H9 (cell line): ENCODE results near the gene NPHS1. TPM values are rescaled to one million over a fixed set of nuclear protein-coding genes. Genes with fewer than 3 reads are reported as not detected.

Source experiments
- DNase-seq: peaks from one replicate; pipeline ENCODE4 v3.0.0-alpha.2; 2017
- H2AFZ ChIP-seq: one replicate; pipeline ENCODE4 v1.6.1; 2013; ENCODE audit warnings: mild to moderate bottlenecking, low read length, control low read depth, moderate library complexity
- H2AK5ac ChIP-seq: 2 replicates; pipeline ENCODE4 v1.6.1; 2013; ENCODE audit warnings: low read length, control low read depth, mixed read lengths; ENCODE audit not compliant: insufficient read length
- H2BK120ac ChIP-seq: one replicate; pipeline ENCODE4 v1.6.1; 2013; ENCODE audit warnings: low read depth, mild to moderate bottlenecking, low read length, control low read depth, inconsistent platforms; ENCODE audit not compliant: poor library complexity, severe bottlenecking
- H2BK12ac ChIP-seq: 2 replicates; pipeline ENCODE4 v1.6.1; 2013; ENCODE audit warnings: low read length, control low read depth, mixed read lengths, low read depth; ENCODE audit not compliant: insufficient read length
- H2BK15ac ChIP-seq: 2 replicates; pipeline ENCODE4 v1.6.1; 2013; ENCODE audit warnings: low read depth, low read length, control low read depth
- H2BK20ac ChIP-seq: one replicate; pipeline ENCODE4 v1.6.1; 2013; ENCODE audit warnings: low read depth, mild to moderate bottlenecking, low read length, control low read depth, inconsistent platforms; ENCODE audit not compliant: poor library complexity, severe bottlenecking
- H2BK5ac ChIP-seq: 2 replicates; pipeline ENCODE4 v1.6.1; 2013; ENCODE audit warnings: low read length, control low read depth, mixed read lengths; ENCODE audit not compliant: insufficient read length
- H3K14ac ChIP-seq: 2 replicates; pipeline ENCODE4 v1.6.1; 2013; ENCODE audit warnings: low read length, control low read depth; ENCODE audit not compliant: insufficient read depth
- H3K18ac ChIP-seq: 2 replicates; pipeline ENCODE4 v1.6.1; 2013; ENCODE audit warnings: low read depth, mild to moderate bottlenecking, mixed read lengths, low read length, control low read depth; ENCODE audit not compliant: insufficient read length
- H3K23ac ChIP-seq: 2 replicates; pipeline ENCODE4 v1.6.1; 2013; ENCODE audit warnings: low read length, control low read depth, mixed read lengths, low read depth; ENCODE audit not compliant: insufficient read length
- H3K23me2 ChIP-seq: 2 replicates; pipeline ENCODE4 v1.6.1; 2013; ENCODE audit warnings: low read depth, mild to moderate bottlenecking, mixed read lengths, low read length, control low read depth; ENCODE audit not compliant: insufficient read length, poor library complexity, severe bottlenecking
- H3K27ac ChIP-seq: 2 replicates; pipeline ENCODE4 v1.5.1; 2013; ENCODE audit warnings: low read length, control low read depth, mixed read lengths, low read depth; ENCODE audit not compliant: insufficient read length
- H3K27me3 ChIP-seq: 2 replicates; pipeline ENCODE4 v1.6.1; 2013; ENCODE audit warnings: low read length, control low read depth, inconsistent platforms; ENCODE audit not compliant: insufficient read depth
- H3K4ac ChIP-seq: 2 replicates; pipeline ENCODE4 v1.6.1; 2013; ENCODE audit warnings: low read depth, mild to moderate bottlenecking, control low read depth, inconsistent platforms, low read length, moderate library complexity
- H3K4me1 ChIP-seq: 2 replicates; pipeline ENCODE4 v1.6.1; 2013; ENCODE audit warnings: low read length, control low read depth, inconsistent platforms; ENCODE audit not compliant: insufficient read depth
- H3K4me2 ChIP-seq: 2 replicates; pipeline ENCODE4 v1.6.1; 2013; ENCODE audit warnings: low read length, control low read depth, mixed read lengths; ENCODE audit not compliant: insufficient read length, insufficient read depth
- H3K56ac ChIP-seq: 2 replicates; pipeline ENCODE4 v1.6.1; 2013; ENCODE audit warnings: low read depth, mild to moderate bottlenecking, mixed read lengths, low read length, control low read depth; ENCODE audit not compliant: insufficient read length
- H3K79me1 ChIP-seq: 2 replicates; pipeline ENCODE4 v1.6.1; 2013; ENCODE audit warnings: low read depth, mild to moderate bottlenecking, moderate library complexity, low read length, control low read depth, inconsistent platforms; ENCODE audit not compliant: insufficient read depth, poor library complexity, severe bottlenecking
- H3K79me2 ChIP-seq: 2 replicates; pipeline ENCODE4 v1.6.1; 2013; ENCODE audit warnings: low read length, control low read depth, inconsistent platforms; ENCODE audit not compliant: insufficient read depth
- H3K9ac ChIP-seq: 2 replicates; pipeline ENCODE4 v1.6.1; 2013; ENCODE audit warnings: low read length, control low read depth, mixed read lengths; ENCODE audit not compliant: insufficient read length; ENCODE audit errors: extremely low read depth
- H3K9me3 ChIP-seq: one replicate; pipeline ENCODE4 v1.6.1; 2013; ENCODE audit warnings: low read depth, low read length, inconsistent platforms; ENCODE audit not compliant: control insufficient read depth
- H3T11ph ChIP-seq: one replicate; pipeline ENCODE4 v1.6.1; 2013; ENCODE audit warnings: mild to moderate bottlenecking, low read length, control low read depth, inconsistent platforms
- H4K20me1 ChIP-seq: one replicate; pipeline ENCODE4 v1.6.1; 2013; ENCODE audit not compliant: control insufficient read depth, insufficient read length, insufficient read depth
- H4K5ac ChIP-seq: 2 replicates; pipeline ENCODE4 v1.6.1; 2013; ENCODE audit warnings: low read depth, mild to moderate bottlenecking, mixed read lengths, low read length, control low read depth; ENCODE audit not compliant: insufficient read length
- H4K8ac ChIP-seq: replicated peaks from 2 replicates; pipeline ENCODE4 v1.6.1; 2013; ENCODE audit warnings: low read length, control low read depth, mixed read lengths, low read depth; ENCODE audit not compliant: insufficient read length
- H4K91ac ChIP-seq: 2 replicates; pipeline ENCODE4 v1.6.1; 2013; ENCODE audit warnings: low read depth, mild to moderate bottlenecking, moderate library complexity, mixed read lengths, low read length, control low read depth; ENCODE audit not compliant: insufficient read length
- H3K27ac Mint-ChIP-seq, 3 experiments: 2 replicates in 2 of 3; 3 replicates in 1 of 3; pipeline ENCODE4 v1.8.0; 2020 to 2021; ENCODE audit warnings: mixed read lengths in 3 of 3, mild to moderate bottlenecking in 1 of 3, moderate library complexity in 1 of 3
- H3K27me3 Mint-ChIP-seq: 2 replicates; pipeline ENCODE4 v1.8.0; 2021; ENCODE audit warnings: low read depth, mild to moderate bottlenecking, moderate library complexity, mixed read lengths
- H3K36me3 Mint-ChIP-seq, 3 experiments: 2 replicates in 2 of 3; 3 replicates in 1 of 3; pipeline ENCODE4 v1.8.0; 2020 to 2021; ENCODE audit warnings: low read depth in 3 of 3, mixed read lengths in 3 of 3; ENCODE audit not compliant: insufficient read depth in 1 of 3
- H3K4me1 Mint-ChIP-seq, 2 experiments: 2 replicates each; pipeline ENCODE4 v1.8.0; 2020; ENCODE audit warnings: mixed read lengths in 2 of 2
- H3K4me3 Mint-ChIP-seq, 2 experiments: 2 replicates in 1 of 2; 3 replicates in 1 of 2; pipeline ENCODE4 v1.8.0; 2020 to 2021; ENCODE audit warnings: mild to moderate bottlenecking in 2 of 2, mixed read lengths in 2 of 2, moderate library complexity in 1 of 2
- H3K9me3 Mint-ChIP-seq, 2 experiments: 2 replicates in 1 of 2; 3 replicates in 1 of 2; pipeline ENCODE4 v1.8.0; 2020; ENCODE audit warnings: mild to moderate bottlenecking in 2 of 2, mixed read lengths in 2 of 2, moderate library complexity in 1 of 2
- WGBS: extraction: QIAGEN DNeasy Blood & Tissue Kit; methylation state at CpG from one replicate; pipeline ENCODE4 v1.1.7; 2013; ENCODE audit warnings: missing lambda C conversion rate, low lambda C conversion rate, mixed read lengths; ENCODE audit not compliant: insufficient read length; ENCODE audit errors: extremely low coverage; 5-methylcytosine and 5-hydroxymethylcytosine counted together
- total RNA-seq: library from RNA; stranded (reverse); gene quantifications from 2 replicates; pipeline ENCODE4 v1.2.1, GENCODE V29; 2021
- TF ChIP-seq, protein P1 (sequence below): fragments of 200-600 bp; sonication (generic); conservative IDR thresholded peaks from 3 replicates; pipeline ENCODE4 v1.8.0; 2021; ENCODE audit warnings: antibody characterized with exemption, mild to moderate bottlenecking

NPHS1 gene
- total RNA-seq, 1 experiment from 2014 or later: 0.83 TPM

DNA sequence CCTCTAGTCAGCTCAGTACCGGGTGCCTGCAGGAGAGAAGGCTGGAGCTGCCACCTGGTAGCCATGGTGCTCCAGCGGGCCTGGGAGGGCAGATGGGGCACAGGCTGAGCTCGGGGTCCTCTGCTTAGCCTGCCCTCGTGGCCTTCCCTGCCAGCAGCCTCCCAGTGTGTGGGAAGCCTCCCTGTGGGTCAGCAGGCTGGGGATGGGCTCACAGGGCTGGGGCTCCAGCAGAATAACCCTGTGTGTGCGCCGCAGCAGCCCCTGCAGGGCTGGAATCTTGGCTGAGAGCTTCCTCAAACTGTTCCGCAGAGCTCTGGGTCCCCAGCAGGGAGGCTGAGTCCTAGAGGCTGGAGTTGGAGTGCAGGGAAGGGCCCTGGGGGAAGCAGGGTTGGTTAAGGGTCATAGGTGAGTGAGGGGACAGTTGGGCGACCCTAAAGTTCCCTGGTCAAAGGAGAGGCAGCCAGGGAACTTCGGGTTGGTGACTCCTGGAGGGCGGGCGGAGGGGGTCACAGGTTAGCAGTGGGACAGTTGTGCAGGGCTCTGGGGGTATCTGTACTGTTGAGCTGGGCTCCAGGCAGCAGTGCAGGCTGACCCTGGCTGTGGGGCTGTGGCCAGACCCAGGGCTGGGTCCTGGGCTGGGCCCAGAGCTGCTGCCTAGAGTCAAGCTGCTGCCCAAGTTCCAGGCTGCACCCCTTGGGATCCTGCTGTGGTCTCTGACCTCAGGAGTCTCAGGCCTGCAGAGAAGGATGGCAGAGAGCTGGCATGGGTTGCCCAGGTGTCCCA lies 62.9 kb downstream of the NPHS1 start:
- Histone ChIP-seq H2BK20ac (no peak overlapping the region), H3K18ac (no peak overlapping the region), H3K56ac (no peak overlapping the region), H2BK12ac (no peak overlapping the region), H3K4me1 (no peaks in the 10 kb centered on the region), H3T11ph (no peak overlapping the region), H3K14ac (no peak overlapping the region; the same call in 1 of the 2 replicates), H3K4ac (no peak overlapping the region), H2AK5ac (no peak overlapping the region), H3K27me3 (no peaks in the 10 kb centered on the region), H2BK5ac (no peak overlapping the region), H2AFZ (no peak overlapping the region), H2BK15ac (no peak overlapping the region), H4K5ac (no peak overlapping the region), H3K4me2 (no peak overlapping the region), H3K27ac (no peak overlapping the region), H4K91ac (no peak overlapping the region), H3K9me3 (no peaks in the 10 kb centered on the region), H3K79me2 (no peaks in the 10 kb centered on the region), H3K79me1 (no peaks in the 10 kb centered on the region), H4K8ac (no peak overlapping the region), H3K23me2 (peaks cover 7% of the 10 kb centered on the region), H3K23ac (no peak overlapping the region), H4K20me1 (peaks cover 3% of the 10 kb centered on the region), H3K9ac (no peak overlapping the region), H2BK120ac (no peak overlapping the region)
- Mint-ChIP-seq H3K4me3 (no peak overlapping the region), H3K9me3 (no peaks in the 10 kb centered on the region), H3K4me1 (peaks cover 10 to 19% of the 10 kb centered on the region in 2 experiments), H3K36me3 (no peaks in the 10 kb centered on the region; a peak in 1 of 7 replicates), H3K27ac (no peak overlapping the region), H3K27me3 (peaks cover 3% of the 10 kb centered on the region; the same call in 1 of the 2 replicates)
- TF ChIP-seq, protein P1, sequence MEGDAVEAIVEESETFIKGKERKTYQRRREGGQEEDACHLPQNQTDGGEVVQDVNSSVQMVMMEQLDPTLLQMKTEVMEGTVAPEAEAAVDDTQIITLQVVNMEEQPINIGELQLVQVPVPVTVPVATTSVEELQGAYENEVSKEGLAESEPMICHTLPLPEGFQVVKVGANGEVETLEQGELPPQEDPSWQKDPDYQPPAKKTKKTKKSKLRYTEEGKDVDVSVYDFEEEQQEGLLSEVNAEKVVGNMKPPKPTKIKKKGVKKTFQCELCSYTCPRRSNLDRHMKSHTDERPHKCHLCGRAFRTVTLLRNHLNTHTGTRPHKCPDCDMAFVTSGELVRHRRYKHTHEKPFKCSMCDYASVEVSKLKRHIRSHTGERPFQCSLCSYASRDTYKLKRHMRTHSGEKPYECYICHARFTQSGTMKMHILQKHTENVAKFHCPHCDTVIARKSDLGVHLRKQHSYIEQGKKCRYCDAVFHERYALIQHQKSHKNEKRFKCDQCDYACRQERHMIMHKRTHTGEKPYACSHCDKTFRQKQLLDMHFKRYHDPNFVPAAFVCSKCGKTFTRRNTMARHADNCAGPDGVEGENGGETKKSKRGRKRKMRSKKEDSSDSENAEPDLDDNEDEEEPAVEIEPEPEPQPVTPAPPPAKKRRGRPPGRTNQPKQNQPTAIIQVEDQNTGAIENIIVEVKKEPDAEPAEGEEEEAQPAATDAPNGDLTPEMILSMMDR: no peak
- peak; percentile 20 for DNase-seq
- WGBS: no CpG with 5 or more reads among the region's 11 CpGs
